Activated CD8-positive, alpha-beta T cell treated with anti-CD3 and anti-CD28 coated beads for 36 hours (primary cell): ENCODE data around the gene ZP4. TPM values are rescaled to one million over a fixed set of nuclear protein-coding genes. Genes with fewer than 3 reads are reported as not detected.

Experiments
- ATAC-seq: fragments of 200-7000 bp; cut with Tn5 transposase; one replicate; pipeline ENCODE4 v1.10.0; 2021; ENCODE audit warnings: mild to moderate bottlenecking, moderate library complexity
- CTCF ChIA-PET: fragments of 350-600 bp; sonication (Branson Sonifier 250); formaldehyde crosslinking; loops from one replicate; lab custom pipeline; 2021; ENCODE audit warnings: antibody characterized with exemption; lab: Charles Lee
- POLR2A ChIA-PET: fragments of 350-600 bp; sonication (Branson Sonifier 250); formaldehyde crosslinking; loops from one replicate; lab custom pipeline; 2021; ENCODE audit warnings: antibody characterized with exemption; lab: Charles Lee
- DNase-seq: peaks from one replicate; pipeline ENCODE4 v3.0.0-alpha.2; 2020
- H3K27ac Mint-ChIP-seq: one replicate; pipeline ENCODE4 v1.8.0; 2021; ENCODE audit warnings: mild to moderate bottlenecking, mixed read lengths
- H3K27me3 Mint-ChIP-seq: one replicate; pipeline ENCODE4 v1.8.0; 2021; ENCODE audit warnings: mixed read lengths
- H3K36me3 Mint-ChIP-seq: one replicate; pipeline ENCODE4 v1.8.0; 2021; ENCODE audit warnings: low read depth, mixed read lengths
- H3K4me1 Mint-ChIP-seq: one replicate; pipeline ENCODE4 v1.8.0; 2021; ENCODE audit warnings: low read depth, mixed read lengths
- H3K4me3 Mint-ChIP-seq: one replicate; pipeline ENCODE4 v1.8.0; 2021; ENCODE audit warnings: mild to moderate bottlenecking, moderate library complexity, mixed read lengths
- H3K9me3 Mint-ChIP-seq: one replicate; pipeline ENCODE4 v1.8.0; 2021; ENCODE audit warnings: mixed read lengths
- intact Hi-C: fragments of 100-400 bp; cut with micrococcal nuclease; formaldehyde crosslinking; loops from one replicate; pipeline ENCODE4 v1.10.0; 2022
- total RNA-seq, 2 experiments: library from RNA; stranded (reverse); gene quantifications; one replicate each; pipeline ENCODE4 v1.2.3, GENCODE V29; 2021
- TF ChIP-seq, protein P1 (sequence below): fragments of 200-600 bp; IDR thresholded peaks from one replicate; pipeline ENCODE4 v1.8.0; 2022; ENCODE audit warnings: antibody characterized with exemption, mild to moderate bottlenecking

Gene ZP4
- total RNA-seq, 2 experiments from 2014 or later = not detected

DNA sequence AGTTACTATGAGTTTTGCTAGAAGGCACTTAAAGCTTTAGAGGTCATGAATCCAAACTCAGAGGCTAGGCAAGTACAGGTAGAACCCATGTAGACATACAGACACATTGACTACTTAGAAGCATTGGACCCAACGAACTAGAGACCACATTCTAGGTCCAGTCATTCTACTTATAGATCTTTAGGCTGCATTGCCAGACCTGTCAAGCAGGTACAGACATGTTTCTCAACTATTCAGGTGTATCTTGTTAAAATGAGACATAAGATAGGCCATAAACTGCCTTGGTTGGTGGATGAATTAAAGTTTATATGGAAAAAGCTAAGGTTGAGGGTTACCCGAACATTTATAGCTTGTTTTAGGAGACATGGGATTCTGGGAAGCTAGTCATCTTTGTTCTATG is 6.5 kb downstream of the ZP4 start:
- Mint-ChIP-seq H3K4me1 (no peaks in the 10 kb centered on the region), H3K27ac (no peak overlapping the region), H3K4me3 (no peak overlapping the region), H3K36me3 (no peaks in the 10 kb centered on the region), H3K9me3 (no peaks in the 10 kb centered on the region), H3K27me3 (no peaks in the 10 kb centered on the region)
- ATAC-seq (no peak), DNase-seq (no peak)
- TF ChIP-seq, protein P1, sequence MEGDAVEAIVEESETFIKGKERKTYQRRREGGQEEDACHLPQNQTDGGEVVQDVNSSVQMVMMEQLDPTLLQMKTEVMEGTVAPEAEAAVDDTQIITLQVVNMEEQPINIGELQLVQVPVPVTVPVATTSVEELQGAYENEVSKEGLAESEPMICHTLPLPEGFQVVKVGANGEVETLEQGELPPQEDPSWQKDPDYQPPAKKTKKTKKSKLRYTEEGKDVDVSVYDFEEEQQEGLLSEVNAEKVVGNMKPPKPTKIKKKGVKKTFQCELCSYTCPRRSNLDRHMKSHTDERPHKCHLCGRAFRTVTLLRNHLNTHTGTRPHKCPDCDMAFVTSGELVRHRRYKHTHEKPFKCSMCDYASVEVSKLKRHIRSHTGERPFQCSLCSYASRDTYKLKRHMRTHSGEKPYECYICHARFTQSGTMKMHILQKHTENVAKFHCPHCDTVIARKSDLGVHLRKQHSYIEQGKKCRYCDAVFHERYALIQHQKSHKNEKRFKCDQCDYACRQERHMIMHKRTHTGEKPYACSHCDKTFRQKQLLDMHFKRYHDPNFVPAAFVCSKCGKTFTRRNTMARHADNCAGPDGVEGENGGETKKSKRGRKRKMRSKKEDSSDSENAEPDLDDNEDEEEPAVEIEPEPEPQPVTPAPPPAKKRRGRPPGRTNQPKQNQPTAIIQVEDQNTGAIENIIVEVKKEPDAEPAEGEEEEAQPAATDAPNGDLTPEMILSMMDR = no peak
- intact Hi-C loops = no loop called here
- ChIA-PET CTCF (interaction anchor here (1.5 kb wide), 1 partner anchor 9 kb away, joined by 3 read pairs; no protein-coding TSS in a partner anchor), POLR2A (no interaction called here)

DNA sequence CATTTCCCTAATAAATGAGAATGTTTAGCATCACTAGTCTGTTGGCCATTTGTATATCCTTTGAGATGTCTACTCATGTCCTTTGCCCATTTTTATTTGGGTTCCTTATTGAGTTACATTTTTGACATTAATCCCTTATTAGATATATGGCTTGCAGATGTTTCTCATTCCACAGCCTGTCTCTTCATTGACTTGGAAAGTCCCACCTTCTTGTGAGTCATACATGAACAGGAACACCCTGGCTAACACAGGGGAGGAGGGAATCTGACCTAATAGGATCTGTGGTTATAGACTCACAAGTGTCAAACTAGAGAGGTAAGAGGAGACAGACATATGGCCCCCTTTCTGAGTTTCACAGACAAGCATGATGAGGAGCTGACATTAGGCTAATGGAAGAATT is 11.5 kb downstream of the ZP4 start:
- Mint-ChIP-seq H3K9me3 (no peaks in the 10 kb centered on the region), H3K36me3 (no peaks in the 10 kb centered on the region), H3K27ac (no peak overlapping the region), H3K27me3 (no peaks in the 10 kb centered on the region), H3K4me3 (no peak overlapping the region), H3K4me1 (no peaks in the 10 kb centered on the region)
- ChIA-PET CTCF (no interaction called here), POLR2A (no interaction called here)
- intact Hi-C loops = no loop called here
- no peak for ATAC-seq
- DNase-seq = no peak
- TF ChIP-seq, protein P1 = no peak

DNA sequence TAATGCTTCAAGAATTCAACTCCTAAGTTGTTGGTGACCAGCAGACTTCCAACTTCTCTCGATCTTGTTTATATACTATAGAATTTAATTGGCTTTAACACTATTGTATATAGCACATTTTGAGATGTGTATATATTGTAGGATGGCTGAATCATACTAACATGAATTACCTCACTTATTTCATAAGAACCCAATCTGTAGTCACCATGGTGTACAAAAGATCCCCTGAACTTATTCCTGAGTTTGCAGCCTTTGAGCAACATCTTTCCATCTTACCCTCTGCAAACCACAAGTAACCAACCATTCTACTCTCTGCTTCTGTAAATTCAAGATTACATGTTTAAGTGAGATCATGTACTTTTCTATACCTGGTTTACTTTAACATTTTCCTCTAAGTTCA is 12.3 kb downstream of the ZP4 start:
- Mint-ChIP-seq H3K9me3 (no peaks in the 10 kb centered on the region), H3K4me1 (no peaks in the 10 kb centered on the region), H3K27me3 (no peaks in the 10 kb centered on the region), H3K36me3 (no peaks in the 10 kb centered on the region), H3K27ac (no peak overlapping the region), H3K4me3 (no peak overlapping the region)
- TF ChIP-seq, protein P1 = no peak
- ATAC-seq = no peak
- POLR2A ChIA-PET = no interaction called here
- no peak for DNase-seq
- CTCF ChIA-PET = interaction anchor here (1.3 kb wide), 1 partner anchor 14 kb away, joined by 5 read pairs; no protein-coding TSS in a partner anchor
- intact Hi-C loops = no loop called here

DNA sequence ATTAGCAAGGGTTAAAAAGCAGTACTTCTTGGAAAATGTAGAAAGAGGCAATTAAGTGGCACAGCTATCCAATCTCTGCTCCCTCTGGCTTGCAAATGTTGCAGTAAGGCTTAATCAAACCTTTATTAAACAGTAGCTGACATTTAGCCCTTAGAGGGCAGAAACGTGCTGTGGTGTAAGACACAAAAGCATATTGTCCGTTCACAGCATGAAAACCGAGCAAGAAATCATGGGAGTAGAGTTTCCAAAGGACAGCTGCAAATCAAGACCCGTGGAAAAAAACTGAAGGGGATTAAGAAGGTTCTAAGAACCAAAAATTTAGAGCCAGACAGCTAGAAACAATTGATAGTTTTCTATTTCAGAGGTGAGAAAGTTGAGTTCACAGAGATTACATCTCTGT is 13.1 kb downstream of the ZP4 start:
- H3K36me3 Mint-ChIP-seq = no peaks in the 10 kb centered on the region
- CTCF ChIA-PET = interaction anchor here (1.3 kb wide), 1 partner anchor 14 kb away, joined by 5 read pairs; no protein-coding TSS in a partner anchor
- H3K9me3 Mint-ChIP-seq = no peaks in the 10 kb centered on the region
- intact Hi-C loops = no loop called here
- H3K27ac Mint-ChIP-seq = no peak overlapping the region
- H3K27me3 Mint-ChIP-seq = no peaks in the 10 kb centered on the region
- POLR2A ChIA-PET = no interaction called here
- ATAC-seq = no peak
- no peak overlapping the region for H3K4me3 Mint-ChIP-seq
- TF ChIP-seq, protein P1 = no peak
- no peaks in the 10 kb centered on the region for H3K4me1 Mint-ChIP-seq
- DNase-seq = no peak

DNA sequence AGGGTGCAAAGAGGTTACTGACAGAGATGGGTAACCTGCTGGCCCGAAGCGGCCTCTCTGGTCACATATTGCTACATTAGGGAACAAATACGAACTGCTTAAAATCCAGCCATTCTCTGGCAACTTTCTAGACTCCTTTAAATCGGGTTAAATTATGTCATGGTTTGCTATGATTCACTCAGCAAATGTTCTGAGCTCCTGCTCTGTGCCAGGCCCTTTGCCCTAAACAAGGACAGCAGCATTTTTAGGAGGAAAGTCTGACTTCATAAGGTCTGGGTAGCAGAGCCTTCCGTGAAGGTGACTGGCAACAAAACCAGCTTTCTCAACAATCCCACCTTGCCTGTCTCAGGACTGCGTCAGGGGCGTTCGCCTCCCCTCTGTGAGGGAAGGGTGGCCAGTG is 15.4 kb downstream of the ZP4 start:
- POLR2A ChIA-PET = no interaction called here
- DNase-seq (no peak), ATAC-seq (no peak)
- CTCF ChIA-PET = interaction anchor here (0.6 to 3.1 kb wide), 2 partner anchors 9 to 11 kb away, joined by 3 to 13 read pairs; no protein-coding TSS in a partner anchor
- H3K27ac Mint-ChIP-seq = no peak overlapping the region
- H3K4me3 Mint-ChIP-seq = no peak overlapping the region
- no peaks in the 10 kb centered on the region for H3K27me3 Mint-ChIP-seq
- intact Hi-C loops = no loop called here
- H3K4me1 Mint-ChIP-seq = no peaks in the 10 kb centered on the region
- TF ChIP-seq, protein P1 = no peak
- H3K9me3 Mint-ChIP-seq = no peaks in the 10 kb centered on the region
- H3K36me3 Mint-ChIP-seq = no peaks in the 10 kb centered on the region
